Right lobe of liver (tissue), 4 donors: ENCODE results near the gene PRKN.

Experiments used
- CTCF ChIP-seq, 4 donors: fragments of 200-600 bp in 3 of 4; fragments of 450-650 bp in 1 of 4; IDR thresholded peaks; one replicate each; pipeline versions ENCODE4 v1.5.1 to v1.8.0; 2016 to 2022; ENCODE audit warnings: antibody characterized with exemption in 4 of 4, mild to moderate bottlenecking in 2 of 4
- POLR2A ChIP-seq: fragments of 450-650 bp; IDR thresholded peaks from one replicate; pipeline ENCODE4 v1.6.1; 2017; ENCODE audit warnings: antibody characterized with exemption, mild to moderate bottlenecking
- donor health status: DM: no; HTN: no; CAD: no.
- donor health status: DM: no; HTN: no; CAD: no.
- donor health status: DM: no; HTN: yes; CAD: no.

GRCh38 chr6:161363286-161363685, 1364.3 kb downstream of the PRKN start:
- TF ChIP-seq CTCF (IDR thresholded peaks at IDR 0.05) (no peak), POLR2A (no peak)
